HFFc6 (cell line): Measurements from ENCODE around the gene PSORS1C1. TPM values are rescaled to one million over a fixed set of nuclear protein-coding genes. Genes with fewer than 3 reads are reported as not detected.
A peak's percentile ranks its signal among the peaks of the same experiment; 100 is the strongest.
"Not testable (repeated sequence)": the region's sequence is repeated elsewhere in the genome, so short reads cannot be mapped to it uniquely, and the experiment has no call there.

Experiments used
- DNase-seq: peaks from one replicate; pipeline ENCODE4 v3.0.0-alpha.2; 2018
- H3K27ac Mint-ChIP-seq: 2 replicates; pipeline ENCODE4 v1.8.0; 2020; ENCODE audit warnings: mild to moderate bottlenecking, mixed read lengths
- H3K27me3 Mint-ChIP-seq: 2 replicates; pipeline ENCODE4 v1.8.0; 2021; ENCODE audit warnings: mild to moderate bottlenecking, moderate library complexity, mixed read lengths; ENCODE audit not compliant: insufficient read depth
- H3K36me3 Mint-ChIP-seq: 2 replicates; pipeline ENCODE4 v1.8.0; 2021; ENCODE audit warnings: low read depth, mixed read lengths
- H3K4me1 Mint-ChIP-seq: 2 replicates; pipeline ENCODE4 v1.8.0; 2020; ENCODE audit warnings: low read depth, mixed read lengths
- H3K4me3 Mint-ChIP-seq: 2 replicates; pipeline ENCODE4 v1.8.0; 2020; ENCODE audit warnings: mild to moderate bottlenecking, moderate library complexity, mixed read lengths
- H3K9me3 Mint-ChIP-seq: 2 replicates; pipeline ENCODE4 v1.8.0; 2020; ENCODE audit warnings: mild to moderate bottlenecking, mixed read lengths
- CTCF ChIP-seq: fragments of 200-600 bp; sonication (generic); IDR thresholded peaks from 2 replicates; pipeline ENCODE4 v1.5.0; 2021; ENCODE audit warnings: antibody characterized with exemption, mild to moderate bottlenecking
- total RNA-seq, 6 experiments: library from RNA; stranded (reverse); fragmentation: NEBNext Ultra II Directional; extraction: Animal tissue kit (Norgen Biotek cat#: 25700); gene quantifications; 2 replicates in 1 of 6; 3 replicates in 5 of 6; pipeline ENCODE4 v1.2.3, GENCODE V29; 2021

Gene PSORS1C1
- total RNA-seq, 6 experiments from 2014 or later = 2.1 to 4.4 (median 3.5) TPM

- Mint-ChIP-seq H3K27me3 (no peaks in the 10 kb centered on the region; the same call in 1 of the 2 replicates), H3K4me1 (peaks cover 17% of the 10 kb centered on the region), H3K4me3 (no peak overlapping the region), H3K27ac (no peak overlapping the region), H3K36me3 (0 out of 2 replicates have a peak, but pooled peaks cover 4% of the 10 kb centered on the region), H3K9me3 (no peaks in the 10 kb centered on the region)
- no peak for DNase-seq
- TF ChIP-seq CTCF = no peak
Measured at GRCh38 chr6:31168606-31169005, 54.0 kb downstream of the PSORS1C1 start.

- TF ChIP-seq CTCF = no peak
- Mint-ChIP-seq H3K4me3 (no peak overlapping the region), H3K27ac (no peak overlapping the region), H3K9me3 (no peaks in the 10 kb centered on the region), H3K27me3 (no peaks in the 10 kb centered on the region; the same call in 1 of the 2 replicates), H3K36me3 (0 out of 2 replicates have a peak, but pooled peaks cover 4% of the 10 kb centered on the region), H3K4me1 (peaks cover 13% of the 10 kb centered on the region)
- peak; percentile 5 for DNase-seq
Measured at GRCh38 chr6:31169123-31169857, 54.7 kb downstream of the PSORS1C1 start.

- H3K27ac Mint-ChIP-seq, H3K27me3 Mint-ChIP-seq, DNase-seq, H3K9me3 Mint-ChIP-seq, H3K4me3 Mint-ChIP-seq, H3K36me3 Mint-ChIP-seq: not testable (repeated sequence)
- H3K4me1 Mint-ChIP-seq = peaks cover 14% of the 10 kb centered on the region
Measured at GRCh38 chr6:31169858-31170599, 55.4 kb downstream of the PSORS1C1 start.

GRCh38 chr6:31170600-31170881, 55.9 kb downstream of the PSORS1C1 start, which contains the start of gene POU5F1:
Gene POU5F1, minus strand, starts transcription at chr6:31170682. Its CDS starts 62 bp downstream, at chr6:31170620.
- Mint-ChIP-seq H3K27ac (no peak within 1 kb of the TSS), H3K4me1 (peaks cover 19% of the 10 kb centered on the region), H3K4me3 (no peak within 1 kb of the TSS), H3K36me3 (0 out of 2 replicates have a peak, but pooled peaks cover 4% of the 10 kb centered on the region), H3K27me3 (no peaks in the 10 kb centered on the region; the same call in 1 of the 2 replicates), H3K9me3 (no peaks in the 10 kb centered on the region)
- TF ChIP-seq CTCF = no peak
- no peak for DNase-seq

GRCh38 chr6:31170987-31171671, 56.5 kb downstream of the PSORS1C1 start:
- Mint-ChIP-seq H3K27me3 (peaks cover 1% of the 10 kb centered on the region; the same call in 1 of the 2 replicates), H3K27ac (no peak overlapping the region), H3K4me3 (no peak overlapping the region), H3K36me3 (0 out of 2 replicates have a peak, but pooled peaks cover 4% of the 10 kb centered on the region), H3K9me3 (no peaks in the 10 kb centered on the region), H3K4me1 (peaks cover 25% of the 10 kb centered on the region)
- TF ChIP-seq CTCF = no peak
- no peak for DNase-seq
